Activated effector memory CD4-positive, alpha-beta T cell treated with anti-CD3 and anti-CD28 coated beads, Interleukin-2, amount 50 U/mL, for 16 hours (primary cell): ENCODE measurements around the gene VWCE.

Source experiments
- DNase-seq: peaks from one replicate; pipeline ENCODE4 v3.0.0-alpha.2; 2020

VWCE gene

GRCh38 chr11:61329871-61330270 is 34.8 kb upstream of the VWCE start:
- DNase-seq, result no peak

GRCh38 chr11:61328351-61328750 is 33.2 kb upstream of the VWCE start:
- no peak for DNase-seq

GRCh38 chr11:61327669-61328071 is 32.6 kb upstream of the VWCE start:
- no peak for DNase-seq

DNA sequence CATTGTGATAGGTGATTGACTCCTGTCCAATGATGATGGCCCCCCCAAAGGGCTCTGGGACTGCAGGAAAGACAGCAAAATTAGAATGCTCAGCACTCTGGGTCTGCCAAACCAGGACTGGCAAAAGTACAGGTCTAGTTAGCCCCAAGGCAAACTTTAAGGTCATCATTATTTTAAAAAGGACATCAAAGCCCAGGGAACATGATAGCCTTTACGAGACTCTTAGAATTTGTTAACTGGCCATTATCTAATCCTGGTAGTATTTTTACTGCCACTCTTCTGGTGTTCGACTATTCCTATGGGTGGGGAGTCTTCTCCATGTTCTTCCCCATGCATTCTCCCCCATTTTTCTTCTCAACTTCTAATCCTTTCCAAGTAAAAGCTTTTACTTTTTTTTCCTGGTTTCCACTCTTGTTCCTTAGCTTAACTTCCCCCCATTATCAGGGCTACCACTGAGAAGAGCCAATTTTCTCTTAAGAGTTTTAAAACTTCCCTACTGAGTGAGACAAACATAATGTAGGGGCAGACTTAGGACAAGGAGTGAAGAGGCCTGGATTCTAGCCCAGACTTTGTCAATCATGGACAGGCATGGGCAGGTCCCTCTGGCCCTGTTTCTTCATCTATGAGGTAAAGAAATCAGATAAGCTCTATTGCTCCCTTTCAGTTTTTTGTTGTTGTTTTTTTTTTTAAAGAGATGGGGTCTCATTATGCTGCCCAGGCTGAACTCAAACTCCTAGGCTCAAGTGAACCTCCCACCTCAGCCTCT is 30.7 kb upstream of the VWCE start:
- DNase-seq, result no peak

GRCh38 chr11:61315260-61315659 is 20.1 kb upstream of the VWCE start:
- no peak for DNase-seq

DNA sequence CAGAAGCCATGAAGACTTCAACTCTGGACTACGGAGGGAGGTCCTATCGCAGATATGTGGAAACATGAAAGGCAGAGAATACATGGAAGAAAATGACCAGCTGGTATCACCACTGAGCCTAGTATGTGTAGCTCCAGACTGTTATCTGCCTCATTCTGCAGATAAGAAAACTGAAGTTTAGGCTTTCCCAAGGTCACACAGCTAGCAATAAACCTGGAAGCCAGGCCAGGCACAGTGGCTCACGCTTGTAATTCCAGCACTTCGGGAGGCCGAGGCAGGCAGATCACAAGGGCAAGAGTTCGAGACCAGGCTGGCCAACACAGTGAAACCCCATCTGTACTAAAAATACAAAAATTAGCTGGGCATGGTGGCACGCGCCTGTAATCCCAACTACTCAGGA is 15.6 kb upstream of the VWCE start:
- no peak for DNase-seq

- DNase-seq, result no peak
Observed at GRCh38 chr11:61309739-61310138, 14.6 kb upstream of the VWCE start.

DNA sequence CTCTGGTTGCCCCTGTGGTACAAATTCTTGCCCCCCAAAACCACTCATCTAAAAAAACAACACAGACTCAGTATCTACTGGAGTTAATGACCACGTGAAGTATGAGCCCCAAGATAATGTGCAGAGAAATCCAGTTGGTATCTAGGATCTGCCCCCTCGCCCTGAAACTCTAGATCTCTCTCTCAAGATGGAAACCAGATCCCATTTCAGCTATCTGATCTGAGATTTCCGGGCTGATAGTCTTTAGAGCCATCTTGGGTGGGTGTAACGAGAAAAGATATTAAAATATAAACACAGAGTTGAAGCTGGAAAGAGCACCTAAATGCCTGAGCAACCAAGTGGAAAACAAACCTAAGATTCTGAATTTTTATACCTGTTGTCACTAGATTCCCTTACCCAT is 14.0 kb upstream of the VWCE start:
- DNase-seq, result no peak

DNA sequence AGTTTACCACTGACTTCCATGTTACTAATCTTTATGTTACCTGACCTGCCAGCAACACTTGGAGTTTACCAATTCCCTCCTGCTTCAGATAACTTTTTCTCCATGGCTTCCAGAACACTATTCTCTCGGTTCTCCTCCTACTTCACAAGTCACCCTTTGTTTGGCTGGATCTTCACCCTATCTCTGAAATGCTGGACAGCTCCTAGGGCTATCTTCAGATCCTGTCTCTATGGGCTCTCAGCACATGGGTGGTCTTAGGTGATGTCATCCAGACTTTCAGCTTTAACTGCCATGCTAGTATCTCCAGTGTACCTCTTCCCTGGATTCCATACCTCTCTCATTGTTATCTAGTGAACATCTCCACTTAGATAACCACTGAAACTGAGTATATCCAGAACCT is 12.2 kb upstream of the VWCE start:
- no peak for DNase-seq

GRCh38 chr11:61306221-61306620 is 11.1 kb upstream of the VWCE start:
- no peak for DNase-seq

GRCh38 chr11:61305417-61305816 is 10.3 kb upstream of the VWCE start:
- DNase-seq, result no peak

GRCh38 chr11:61303725-61304124 is 8.6 kb upstream of the VWCE start:
- DNase-seq, result no peak

- DNase-seq, result no peak
Observed at GRCh38 chr11:61302550-61302949, 7.4 kb upstream of the VWCE start.

- no peak for DNase-seq
Observed at GRCh38 chr11:61298663-61299244, 3.6 kb upstream of the VWCE start.

DNA sequence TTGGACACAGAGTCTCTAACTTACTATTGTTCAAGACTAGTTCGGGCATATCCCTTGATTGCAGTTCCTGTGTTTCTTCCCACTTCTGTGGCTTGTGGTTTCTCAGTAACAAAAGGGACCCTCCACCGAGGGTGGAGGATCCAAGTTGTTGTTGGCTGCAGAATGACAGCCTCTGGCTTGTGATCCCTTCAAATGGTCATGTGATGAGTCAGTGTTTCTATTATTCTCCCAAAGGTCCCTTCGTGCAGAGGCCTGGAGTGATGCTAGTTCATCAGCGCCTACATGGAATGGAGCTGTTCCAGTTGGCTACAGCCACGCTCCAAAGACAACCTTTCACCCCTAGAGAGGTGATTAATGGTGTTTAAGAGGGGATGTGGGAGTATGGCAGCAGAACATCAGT is 2.6 kb upstream of the VWCE start:
- no peak for DNase-seq

- no peak for DNase-seq
Observed at GRCh38 chr11:61297341-61297740, 2.2 kb upstream of the VWCE start.

GRCh38 chr11:61295596-61295926 is 445 bp upstream of the VWCE start:
- DNase-seq, result no peak

- peak; percentile 68 for DNase-seq
Observed at GRCh38 chr11:61293867-61294716, 1.0 kb downstream of the VWCE start.

DNA sequence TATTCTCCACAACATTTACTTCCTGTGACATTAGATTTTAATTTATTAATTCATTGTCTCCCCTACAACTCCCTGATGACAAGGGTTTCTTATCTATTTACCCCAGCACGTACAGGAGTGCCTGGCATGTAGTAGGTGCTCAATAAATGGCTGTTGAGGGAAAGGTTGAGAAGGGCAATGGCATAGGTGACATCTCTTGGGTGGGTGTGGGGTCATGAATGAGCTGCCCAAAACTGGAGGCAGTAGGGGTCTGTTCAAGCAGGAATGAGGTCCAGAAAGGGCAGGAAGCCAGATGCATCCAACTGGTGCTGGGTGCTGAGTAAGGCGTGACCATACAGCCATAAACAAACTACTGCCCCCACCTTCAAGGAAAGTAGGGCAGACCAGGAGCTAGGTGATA is 2.8 kb downstream of the VWCE start:
- no peak for DNase-seq

DNA sequence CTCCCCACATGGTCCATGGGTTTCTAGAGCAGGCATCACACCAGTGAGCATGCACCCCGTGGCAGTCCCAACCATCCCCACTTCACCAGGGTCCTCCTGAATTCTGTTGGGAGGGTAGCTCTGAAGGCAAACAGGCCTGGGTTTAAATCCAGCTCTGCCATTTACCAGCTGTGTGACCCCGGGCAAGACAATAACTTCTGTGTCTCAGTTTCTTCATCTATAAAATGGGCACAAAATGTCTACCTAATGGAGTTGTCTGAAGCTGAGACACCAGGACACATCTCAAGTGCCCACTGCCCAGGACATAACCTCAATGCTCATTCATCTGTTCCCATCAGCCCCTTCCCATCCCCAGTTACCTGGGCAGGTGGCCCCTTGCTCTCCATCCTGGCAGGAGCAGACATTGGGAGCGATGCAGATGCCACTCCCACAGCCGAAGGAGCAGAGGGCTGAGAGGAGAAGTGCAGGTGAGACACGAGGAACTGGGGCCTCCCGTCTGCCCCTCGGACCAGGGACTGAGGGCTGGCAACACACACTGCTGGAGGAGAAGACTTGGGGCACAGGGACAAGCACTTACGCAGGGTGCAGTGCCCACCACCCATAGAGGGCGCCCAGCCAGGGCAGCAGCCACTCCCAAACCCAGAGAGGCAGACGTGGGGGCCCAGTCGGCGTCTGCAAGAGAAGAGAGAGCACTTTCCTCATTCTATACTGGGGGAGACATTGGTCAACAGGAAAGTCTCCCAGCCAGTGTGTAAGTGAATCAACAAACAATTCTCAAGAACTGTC is 4.0 kb downstream of the VWCE start:
- DNase-seq, result no peak

- no peak for DNase-seq
Observed at GRCh38 chr11:61287338-61287977, 7.7 kb downstream of the VWCE start.

- no peak for DNase-seq
Observed at GRCh38 chr11:61283613-61284012, 11.5 kb downstream of the VWCE start.
